Measurements from ENCODE around the gene AXIN2.

The AXIN2 gene

DNA sequence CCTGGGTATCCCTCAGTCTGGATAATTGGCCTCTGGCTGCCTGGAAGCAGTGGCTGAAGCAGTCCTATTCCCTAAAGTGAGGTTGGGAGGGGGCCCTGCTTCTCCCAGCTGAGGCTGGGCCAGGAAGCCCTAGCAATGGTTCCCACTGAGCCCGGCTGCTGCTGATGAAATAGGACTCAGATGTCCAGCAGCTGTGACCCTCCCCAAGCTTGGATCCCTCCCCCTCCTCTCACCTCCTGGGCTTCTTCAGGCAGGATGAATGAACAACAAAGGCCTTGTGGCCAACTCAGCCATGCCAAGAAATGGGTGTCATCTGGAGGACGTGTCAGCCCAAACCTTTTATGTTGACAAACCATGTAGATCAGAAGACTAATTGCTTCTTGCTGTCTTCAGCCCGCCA is 42.0 kb downstream of the AXIN2 start:
- no peak for DNase-seq (ENCODE audit: low read depth, low spot score)
- TF ChIP-seq, protein P1, sequence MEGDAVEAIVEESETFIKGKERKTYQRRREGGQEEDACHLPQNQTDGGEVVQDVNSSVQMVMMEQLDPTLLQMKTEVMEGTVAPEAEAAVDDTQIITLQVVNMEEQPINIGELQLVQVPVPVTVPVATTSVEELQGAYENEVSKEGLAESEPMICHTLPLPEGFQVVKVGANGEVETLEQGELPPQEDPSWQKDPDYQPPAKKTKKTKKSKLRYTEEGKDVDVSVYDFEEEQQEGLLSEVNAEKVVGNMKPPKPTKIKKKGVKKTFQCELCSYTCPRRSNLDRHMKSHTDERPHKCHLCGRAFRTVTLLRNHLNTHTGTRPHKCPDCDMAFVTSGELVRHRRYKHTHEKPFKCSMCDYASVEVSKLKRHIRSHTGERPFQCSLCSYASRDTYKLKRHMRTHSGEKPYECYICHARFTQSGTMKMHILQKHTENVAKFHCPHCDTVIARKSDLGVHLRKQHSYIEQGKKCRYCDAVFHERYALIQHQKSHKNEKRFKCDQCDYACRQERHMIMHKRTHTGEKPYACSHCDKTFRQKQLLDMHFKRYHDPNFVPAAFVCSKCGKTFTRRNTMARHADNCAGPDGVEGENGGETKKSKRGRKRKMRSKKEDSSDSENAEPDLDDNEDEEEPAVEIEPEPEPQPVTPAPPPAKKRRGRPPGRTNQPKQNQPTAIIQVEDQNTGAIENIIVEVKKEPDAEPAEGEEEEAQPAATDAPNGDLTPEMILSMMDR (IDR thresholded peaks at IDR 0.05; ENCODE audit: low read depth, low read length): no peak
- H3K4me3 ChIP-seq (ENCODE audit: low read depth, low read length): no peak overlapping the region
- in situ Hi-C loops (cut with HindIII; ENCODE audit: low sequenced_read_pairs): no loop called here

DNA sequence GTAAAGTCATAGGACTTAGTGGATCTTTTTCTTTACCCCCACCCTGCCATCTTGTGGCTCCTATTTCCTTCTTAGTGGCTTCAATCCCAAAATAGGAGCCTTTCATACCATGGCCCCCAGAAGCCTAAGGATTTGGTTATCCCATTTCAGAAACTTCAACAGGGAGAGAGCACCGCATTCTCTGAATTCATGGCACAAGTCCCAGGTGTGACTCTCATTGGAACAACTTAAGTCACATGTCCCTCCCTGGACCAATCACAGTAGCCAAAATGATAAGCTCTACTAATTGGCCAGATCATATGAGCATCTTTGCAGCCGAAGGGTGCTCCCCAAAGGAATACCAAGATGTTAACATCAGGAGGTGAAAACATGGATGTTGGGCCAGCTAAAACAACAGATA is 43.2 kb downstream of the AXIN2 start:
- TF ChIP-seq, protein P1 (IDR thresholded peaks at IDR 0.05; ENCODE audit: low read depth, low read length): no peak
- in situ Hi-C loops (cut with HindIII; ENCODE audit: low sequenced_read_pairs): no loop called here
- peak; percentile 22 for DNase-seq (ENCODE audit: low read depth, low spot score)

DNA sequence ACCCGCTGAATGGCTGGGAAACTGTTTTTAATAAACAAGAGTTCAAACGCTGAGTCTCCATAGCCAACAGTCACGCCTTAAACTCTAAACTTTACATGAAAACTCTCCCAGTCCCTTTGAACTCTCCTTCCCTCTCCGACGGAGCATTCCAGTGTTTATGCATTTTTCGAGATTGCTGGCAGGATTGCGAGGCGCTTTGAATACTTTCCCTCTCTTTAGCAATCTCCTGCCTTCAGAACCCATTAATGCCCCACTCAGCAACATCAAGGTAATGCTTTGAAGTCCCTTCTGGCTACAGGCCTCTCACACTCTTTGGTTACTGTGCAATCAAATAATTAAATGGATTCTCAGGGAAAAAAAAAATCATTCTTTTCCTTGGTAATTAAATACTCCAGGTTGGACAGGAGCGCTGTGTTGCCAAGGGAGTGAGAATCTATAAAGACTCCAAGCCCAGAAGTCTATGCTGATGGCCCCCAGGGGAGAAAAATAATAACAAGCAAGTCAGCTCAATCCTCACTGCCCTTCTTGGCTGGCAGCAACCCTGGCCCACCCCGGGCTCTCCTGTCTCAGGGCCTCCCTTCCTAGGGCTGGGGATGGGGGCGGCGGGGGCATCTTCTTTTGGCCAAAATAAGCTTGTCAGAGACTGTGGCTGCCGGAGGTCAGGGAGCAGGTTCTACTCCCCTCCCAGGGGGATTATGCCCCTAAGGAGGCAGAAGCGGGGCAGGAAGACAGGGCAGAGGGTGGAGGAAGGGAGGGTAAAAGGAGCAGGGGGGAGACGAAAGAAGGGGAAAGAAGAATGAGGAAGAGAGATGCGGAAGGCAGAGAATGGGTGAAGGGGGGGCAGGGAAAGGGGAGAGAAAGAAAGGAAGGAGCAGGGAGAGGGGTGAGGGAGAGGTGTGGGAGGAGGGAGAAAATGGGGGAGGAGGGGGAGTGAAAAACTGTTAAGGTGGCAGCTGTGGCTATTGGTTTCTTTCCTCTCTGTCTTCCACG is 45.2 kb downstream of the AXIN2 start:
- in situ Hi-C loops (cut with HindIII; ENCODE audit: low sequenced_read_pairs): no loop called here
- peak; percentile 50 for DNase-seq (ENCODE audit: low read depth, low spot score)
- no peak overlapping the region for H3K4me3 ChIP-seq (ENCODE audit: low read depth, low read length)
- TF ChIP-seq, protein P1 (IDR thresholded peaks at IDR 0.05; ENCODE audit: low read depth, low read length): no peak

More for the DNA sequence above, 43.2 kb downstream of the AXIN2 start:
- H3K4me3 ChIP-seq (ENCODE audit: low read depth, low read length): no peak overlapping the region

DNA sequence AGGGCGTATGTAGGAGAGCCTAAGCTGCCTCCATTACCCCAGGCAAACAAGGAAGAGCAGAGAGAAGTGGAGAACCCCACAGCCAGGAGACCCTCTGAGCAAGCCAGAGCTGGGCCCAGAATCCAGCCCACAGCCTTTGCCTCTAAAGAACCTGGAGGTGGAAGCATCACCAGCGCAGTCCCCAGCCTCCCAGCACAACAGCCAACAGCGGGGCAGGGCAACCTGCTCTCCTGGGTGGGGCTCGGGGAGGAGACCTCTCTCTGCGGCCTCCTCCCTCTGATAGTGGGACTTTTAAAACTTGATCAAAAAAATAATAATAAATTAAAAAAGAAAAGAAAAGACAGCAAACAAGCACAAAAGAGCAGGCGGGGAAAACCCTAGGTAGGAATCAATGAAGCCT is 45.9 kb downstream of the AXIN2 start:
- no peak for DNase-seq (ENCODE audit: low read depth, low spot score)
- no peak overlapping the region for H3K4me3 ChIP-seq (ENCODE audit: low read depth, low read length)
- in situ Hi-C loops (cut with HindIII; ENCODE audit: low sequenced_read_pairs): no loop called here
- TF ChIP-seq, protein P1 (IDR thresholded peaks at IDR 0.05; ENCODE audit: low read depth, low read length): no peak

DNA sequence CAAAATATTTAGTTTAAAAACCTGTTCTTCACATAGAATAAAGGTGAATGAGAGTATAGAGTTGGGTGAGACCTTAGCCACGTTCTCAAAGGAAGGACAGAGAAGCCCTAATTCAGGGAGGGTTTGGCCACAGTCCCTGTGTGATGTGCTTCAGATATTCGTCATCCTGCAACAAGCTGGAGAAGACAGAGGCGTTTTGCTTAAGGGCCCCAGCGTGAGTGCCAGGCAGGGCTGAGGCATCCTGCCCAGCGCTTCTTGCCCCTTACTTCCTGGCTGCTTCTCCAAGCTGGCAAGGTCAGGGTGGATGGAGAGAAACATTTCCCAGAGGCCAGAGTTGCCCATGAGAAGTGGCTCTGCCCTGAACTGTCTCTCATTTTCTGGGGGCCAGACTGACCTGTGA is 46.9 kb downstream of the AXIN2 start:
- no peak for DNase-seq (ENCODE audit: low read depth, low spot score)
- H3K4me3 ChIP-seq (ENCODE audit: low read depth, low read length): no peak overlapping the region
- in situ Hi-C loops (cut with HindIII; ENCODE audit: low sequenced_read_pairs): no loop called here
- TF ChIP-seq, protein P1 (IDR thresholded peaks at IDR 0.05; ENCODE audit: low read depth, low read length): no peak

DNA sequence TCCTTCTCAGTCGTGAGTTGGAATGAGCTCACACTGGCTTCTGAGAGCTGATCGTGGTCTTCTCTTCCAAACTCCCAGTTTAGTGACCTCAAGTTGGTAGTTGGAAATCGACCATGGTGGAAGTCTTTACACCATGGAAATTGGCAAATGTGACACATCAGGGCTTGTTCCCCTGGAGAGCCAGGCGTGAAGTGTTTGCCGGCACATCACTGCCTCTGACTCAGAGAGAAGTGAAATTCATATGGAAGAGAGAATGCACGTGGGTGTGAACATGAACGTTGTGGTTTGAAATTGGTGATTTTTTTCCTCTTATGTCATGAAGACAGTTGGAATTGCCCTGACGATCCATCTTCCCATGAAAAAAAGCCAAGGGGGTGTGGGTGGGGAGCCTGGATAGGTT is 47.4 kb downstream of the AXIN2 start:
- H3K4me3 ChIP-seq (ENCODE audit: low read depth, low read length): no peak overlapping the region
- in situ Hi-C loops (cut with HindIII; ENCODE audit: low sequenced_read_pairs): no loop called here
- peak; percentile 69 for DNase-seq (ENCODE audit: low read depth, low spot score)
- TF ChIP-seq, protein P1 (IDR thresholded peaks at IDR 0.05; ENCODE audit: low read depth, low read length): no peak

Data from astrocyte of the spinal cord (primary cell).